ENCODE results near the gene IMPDH2.

The IMPDH2 gene

DNA sequence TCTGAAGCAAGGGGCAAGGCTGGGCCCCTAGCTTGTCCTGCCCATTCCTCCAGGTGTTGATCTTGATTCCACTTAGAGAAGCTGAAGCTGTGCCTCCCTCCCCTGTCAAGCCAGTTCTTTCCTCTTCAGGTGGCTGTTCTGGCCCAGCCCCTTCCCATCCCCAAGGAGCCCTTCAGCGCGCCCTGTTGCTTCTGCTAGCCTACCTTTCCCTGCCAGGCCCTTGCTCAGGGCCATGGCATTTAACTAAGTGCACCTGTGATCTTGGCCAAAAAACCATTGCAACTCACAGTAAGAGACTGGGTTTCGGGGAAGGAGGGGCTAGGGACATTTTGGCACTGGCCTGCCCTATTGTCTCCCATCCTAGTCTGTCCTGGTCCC, 23.9 kb downstream of the IMPDH2 start:
- DNase-seq, result no peak

DNA sequence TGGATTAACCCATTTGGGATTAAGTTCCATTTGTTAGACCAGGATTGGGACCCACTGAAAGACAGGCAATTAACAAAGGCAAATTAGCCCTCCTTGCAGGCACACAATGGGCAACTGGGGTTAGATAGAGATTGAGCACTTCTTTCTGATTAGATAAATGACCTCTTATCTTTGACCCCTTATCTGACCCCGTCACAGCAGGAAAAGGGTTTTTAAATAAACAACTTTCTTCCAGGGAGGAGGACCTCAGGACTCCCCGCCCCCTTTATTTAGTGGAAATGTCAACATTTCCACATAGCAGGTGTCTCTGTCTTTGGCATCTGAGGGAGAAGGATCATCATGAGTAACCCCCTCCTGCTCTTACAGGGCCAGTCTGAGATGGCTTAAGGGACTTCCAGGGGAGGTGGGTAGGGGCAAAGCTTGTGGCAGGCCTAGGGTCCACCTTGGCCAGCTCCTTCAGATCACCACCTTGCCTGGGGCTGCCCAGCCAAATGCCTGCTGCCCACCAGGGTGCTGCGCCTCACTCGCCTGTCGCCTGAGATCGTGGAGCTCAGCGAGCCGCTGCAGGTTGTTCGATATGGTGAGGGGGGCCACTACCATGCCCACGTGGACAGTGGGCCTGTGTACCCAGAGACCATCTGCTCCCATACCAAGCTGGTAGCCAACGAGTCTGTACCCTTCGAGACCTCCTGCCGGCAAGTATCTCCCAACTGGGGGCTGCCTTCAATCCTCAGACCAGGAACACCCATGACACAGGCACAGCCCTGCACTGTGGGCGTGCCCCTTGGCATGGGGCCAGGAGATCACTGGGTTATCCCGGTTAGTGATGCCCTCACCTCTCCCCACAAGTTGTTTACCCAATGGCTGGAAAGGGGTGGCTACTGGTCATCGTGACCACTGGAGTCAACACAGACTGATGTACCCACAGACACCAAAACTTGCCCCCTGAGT, 24.6 kb downstream of the IMPDH2 start:
- no peak for DNase-seq

DNA sequence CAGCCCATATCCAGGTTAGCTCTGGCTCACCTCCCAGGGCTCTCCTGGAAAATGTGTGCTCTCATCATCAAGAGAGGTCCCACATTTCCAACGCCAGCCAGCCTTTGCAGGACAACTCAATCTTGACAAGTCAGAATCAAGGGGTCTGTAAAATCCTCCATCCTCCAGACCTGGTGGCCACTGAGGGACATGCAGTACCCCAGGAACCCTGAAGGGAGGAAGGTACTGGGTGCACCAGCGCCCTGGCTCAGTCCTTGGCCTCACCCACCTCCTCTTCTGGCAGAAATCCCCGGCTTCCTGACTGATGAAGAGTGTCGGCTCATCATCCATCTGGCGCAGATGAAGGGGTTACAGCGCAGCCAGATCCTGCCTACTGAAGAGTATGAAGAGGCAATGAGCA, 28.0 kb downstream of the IMPDH2 start:
- DNase-seq, result no peak

DNA sequence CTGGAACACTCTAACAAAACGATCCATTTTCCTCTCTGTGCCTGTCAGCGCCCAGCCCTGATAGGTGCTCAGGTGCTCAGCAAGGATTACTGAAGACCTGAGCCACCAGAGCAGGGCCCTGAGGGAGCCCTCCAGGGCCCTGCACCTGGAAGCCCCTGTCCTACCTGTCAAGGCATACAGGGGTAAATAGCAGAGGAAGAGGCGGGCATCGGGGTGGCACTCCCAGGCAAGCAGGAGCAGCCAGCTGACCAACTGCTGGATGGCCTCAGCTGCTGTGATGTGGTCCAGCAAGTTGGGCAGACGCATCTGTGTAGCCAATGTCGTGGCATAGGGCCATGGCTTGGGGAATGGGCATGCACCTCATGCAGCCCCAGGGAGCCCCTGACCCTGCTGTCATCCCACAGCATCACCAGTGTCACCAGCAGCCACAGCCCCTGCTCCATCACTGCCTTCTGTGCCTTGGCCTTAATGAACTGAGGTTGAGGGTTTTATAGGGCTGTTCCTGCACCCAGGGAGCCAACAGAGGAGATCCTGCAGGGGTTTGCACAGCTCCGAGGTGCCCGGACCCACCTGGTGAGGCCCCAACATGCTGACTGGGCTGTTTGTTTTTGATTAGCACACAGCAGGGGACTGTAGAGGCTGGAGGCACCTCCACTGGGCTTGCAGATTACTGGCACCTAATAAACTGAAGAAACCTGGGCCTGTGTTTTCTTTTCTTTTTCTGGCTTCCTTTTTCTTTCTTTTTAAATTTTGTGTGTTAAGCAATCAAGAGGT, 29.9 kb downstream of the IMPDH2 start:
- no peak for DNase-seq

DNA sequence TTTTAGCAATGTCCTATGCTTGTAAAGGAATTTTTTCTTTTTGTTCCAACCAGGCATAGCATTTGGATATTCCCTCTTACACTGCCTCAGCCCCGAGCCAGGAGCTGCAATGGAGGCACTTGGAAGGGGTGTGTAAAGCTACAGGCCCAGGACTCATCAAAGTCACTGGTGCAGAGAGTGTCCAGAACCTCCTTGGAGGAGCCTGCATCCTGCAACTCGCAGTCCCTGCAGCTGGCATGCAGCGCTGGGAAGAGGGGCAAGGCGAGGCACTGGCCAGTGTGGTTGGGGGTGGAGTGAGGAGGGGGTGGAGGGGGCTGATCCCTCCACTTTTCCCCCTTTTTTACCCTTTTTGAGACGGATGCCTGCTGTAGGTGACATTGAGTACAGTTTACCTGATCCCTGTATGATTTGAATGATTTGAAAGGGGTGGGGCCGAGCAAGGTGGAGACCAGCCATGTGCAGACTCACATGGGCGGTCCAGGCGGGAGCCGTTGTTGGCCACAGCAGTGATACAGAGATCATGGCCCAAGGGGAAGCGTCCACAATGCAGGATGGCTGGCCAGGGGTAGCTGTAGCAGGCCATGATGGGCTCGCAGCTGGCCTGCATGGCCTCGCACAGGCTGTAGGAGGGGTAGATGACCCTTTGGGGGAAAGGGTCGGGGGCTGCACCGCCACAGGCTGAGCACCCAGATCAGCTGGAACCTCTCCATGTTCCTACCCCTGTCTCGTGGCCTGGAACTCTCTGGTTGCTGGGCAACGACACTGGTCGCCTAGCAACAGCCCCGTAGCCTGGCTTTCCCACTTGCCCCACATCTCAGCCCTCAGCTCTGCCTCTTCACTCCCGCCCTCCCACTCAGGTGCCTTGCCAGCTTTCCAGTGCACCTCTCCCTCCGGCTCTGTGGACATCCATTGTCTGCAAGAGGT, 31.2 kb downstream of the IMPDH2 start:
- DNase-seq, result peak; percentile 95

DNA sequence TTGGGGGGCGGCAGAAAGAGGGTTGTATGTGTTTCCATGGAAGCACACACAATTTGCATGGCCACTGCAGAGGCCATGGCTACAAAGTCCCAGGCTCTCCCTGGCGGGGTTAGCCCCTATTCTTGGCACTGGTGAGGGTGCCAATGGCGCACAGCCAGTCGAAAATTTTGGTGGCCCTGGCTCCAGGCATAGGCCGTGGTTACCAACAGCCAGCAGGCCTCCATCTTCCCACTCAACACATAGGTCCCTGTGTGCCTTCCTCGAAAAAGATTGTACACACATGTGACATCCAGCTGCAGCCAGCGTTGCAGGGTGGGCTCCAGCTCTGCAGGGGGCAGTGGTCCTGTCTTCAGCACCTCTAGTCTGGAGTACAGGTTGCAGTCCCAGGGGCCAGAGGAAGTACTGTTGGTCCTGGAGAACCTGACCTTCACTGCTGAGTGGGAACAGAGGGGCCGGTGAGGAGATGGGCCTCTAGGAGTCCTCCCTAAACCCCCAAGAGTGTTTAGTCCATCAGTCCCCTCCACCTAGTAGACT, 32.0 kb downstream of the IMPDH2 start:
- DNase-seq, result peak; percentile 33

DNA sequence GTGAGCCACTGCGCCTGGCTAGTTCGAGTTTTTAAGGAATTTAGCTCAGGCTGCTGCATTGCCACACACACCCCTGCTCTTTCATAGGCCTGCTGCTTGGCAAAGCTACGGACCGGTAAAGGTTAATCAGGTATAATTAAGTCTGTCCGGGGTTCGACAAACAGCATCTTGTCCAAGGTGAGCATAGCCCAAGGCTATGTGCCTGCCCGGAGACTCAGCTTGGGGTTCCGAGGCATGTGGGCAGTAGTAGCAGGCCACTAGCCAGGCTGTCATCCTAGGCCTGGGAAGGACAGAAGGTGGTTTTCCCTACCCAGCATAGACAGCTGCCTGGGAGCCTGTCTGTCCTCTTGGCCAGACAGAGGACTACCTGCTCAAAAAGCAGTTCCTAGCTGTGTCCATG, 32.6 kb downstream of the IMPDH2 start:
- DNase-seq, result no peak

DNA sequence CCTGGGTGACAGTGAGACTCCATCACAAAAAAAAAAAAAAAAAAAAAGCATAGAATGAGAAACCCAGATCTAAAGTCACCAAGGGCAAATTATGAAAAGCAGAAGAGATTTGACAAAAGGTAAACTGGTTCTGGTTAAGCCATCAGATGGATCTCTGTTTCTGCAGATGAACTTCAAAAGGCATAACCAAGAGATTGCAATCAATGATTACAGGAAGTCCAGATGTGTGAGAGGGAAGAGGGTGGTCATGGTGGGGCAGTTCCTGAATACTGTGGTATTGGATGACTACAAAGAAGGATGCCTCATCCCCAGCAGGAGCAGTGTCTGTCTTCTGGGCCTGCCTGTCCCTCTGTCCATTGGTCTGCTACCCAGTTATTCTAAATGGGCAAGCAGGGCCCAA, 35.4 kb downstream of the IMPDH2 start:
- DNase-seq, result no peak

DNA sequence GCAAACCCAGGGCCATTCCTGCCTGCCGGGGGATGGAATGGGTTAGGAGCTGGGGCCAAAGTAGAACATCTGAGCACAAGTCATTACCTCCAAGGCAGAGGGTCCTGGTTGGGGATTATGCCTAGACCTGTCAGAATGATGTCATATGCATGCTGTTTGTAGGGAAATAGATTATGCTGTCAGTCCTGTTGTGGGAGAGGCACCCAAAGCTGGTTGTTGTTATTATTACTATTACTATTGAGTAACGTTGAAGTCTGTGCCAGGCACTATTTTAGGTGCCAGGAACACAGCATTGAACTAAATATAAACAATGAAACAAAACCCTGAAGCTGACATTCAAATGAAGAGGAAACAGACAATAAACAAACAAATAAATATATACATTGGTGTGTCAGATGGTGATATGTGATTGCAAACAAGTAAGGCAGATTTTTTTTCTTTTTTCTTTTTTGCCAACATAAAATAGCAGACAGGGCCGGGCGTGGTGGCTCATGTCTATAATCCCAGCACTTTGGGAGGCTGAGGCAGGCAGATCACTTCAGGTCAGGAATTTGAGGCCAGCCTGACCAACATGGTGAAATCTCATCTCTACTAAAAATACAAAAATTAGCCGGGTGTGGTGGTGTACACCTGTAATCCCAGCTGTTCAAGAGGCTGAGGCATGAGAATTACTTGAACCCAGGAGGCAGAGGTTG, 37.2 kb downstream of the IMPDH2 start:
- DNase-seq, result no peak

DNA sequence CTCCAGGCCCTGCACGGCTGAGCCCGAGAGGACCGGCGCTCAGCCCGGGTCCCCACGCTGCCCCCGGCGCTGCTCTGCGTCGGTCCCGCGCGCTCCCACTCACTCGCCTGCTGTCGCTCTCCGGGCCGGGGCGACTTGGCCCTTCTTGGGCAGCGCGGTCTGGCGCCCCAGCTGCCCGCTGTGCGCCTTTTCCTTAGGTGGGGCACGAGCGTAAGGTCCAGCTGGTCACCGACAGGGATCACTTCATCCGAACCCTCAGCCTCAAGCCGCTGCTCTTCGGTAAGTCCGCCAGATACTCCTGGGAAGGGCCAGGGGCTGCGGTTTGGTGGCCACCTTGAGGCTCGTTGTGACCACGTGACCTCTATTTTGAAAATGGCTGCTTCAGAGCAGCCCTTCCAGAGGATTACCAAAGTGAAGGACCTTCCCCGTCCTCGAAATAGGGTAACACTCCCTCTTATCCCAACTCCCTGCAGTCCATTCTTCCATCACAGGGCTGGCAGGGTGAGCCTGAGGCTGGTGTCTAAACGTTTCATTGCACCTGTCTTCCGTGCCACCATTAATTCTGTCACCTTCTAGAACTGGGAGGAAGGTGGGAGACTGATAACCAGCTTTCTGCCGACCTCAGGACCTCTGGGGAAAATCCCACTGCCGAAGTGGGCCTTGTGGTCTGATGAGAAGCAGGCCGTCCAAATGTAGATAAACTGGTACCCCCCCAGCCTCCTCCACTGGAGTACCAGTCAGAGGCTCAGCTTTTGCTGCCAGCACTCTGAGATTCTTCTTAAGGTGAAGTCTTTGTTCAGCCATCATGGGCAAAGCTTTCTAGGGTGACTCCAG, 38.3 kb downstream of the IMPDH2 start:
- DNase-seq, result peak; percentile 72

DNA sequence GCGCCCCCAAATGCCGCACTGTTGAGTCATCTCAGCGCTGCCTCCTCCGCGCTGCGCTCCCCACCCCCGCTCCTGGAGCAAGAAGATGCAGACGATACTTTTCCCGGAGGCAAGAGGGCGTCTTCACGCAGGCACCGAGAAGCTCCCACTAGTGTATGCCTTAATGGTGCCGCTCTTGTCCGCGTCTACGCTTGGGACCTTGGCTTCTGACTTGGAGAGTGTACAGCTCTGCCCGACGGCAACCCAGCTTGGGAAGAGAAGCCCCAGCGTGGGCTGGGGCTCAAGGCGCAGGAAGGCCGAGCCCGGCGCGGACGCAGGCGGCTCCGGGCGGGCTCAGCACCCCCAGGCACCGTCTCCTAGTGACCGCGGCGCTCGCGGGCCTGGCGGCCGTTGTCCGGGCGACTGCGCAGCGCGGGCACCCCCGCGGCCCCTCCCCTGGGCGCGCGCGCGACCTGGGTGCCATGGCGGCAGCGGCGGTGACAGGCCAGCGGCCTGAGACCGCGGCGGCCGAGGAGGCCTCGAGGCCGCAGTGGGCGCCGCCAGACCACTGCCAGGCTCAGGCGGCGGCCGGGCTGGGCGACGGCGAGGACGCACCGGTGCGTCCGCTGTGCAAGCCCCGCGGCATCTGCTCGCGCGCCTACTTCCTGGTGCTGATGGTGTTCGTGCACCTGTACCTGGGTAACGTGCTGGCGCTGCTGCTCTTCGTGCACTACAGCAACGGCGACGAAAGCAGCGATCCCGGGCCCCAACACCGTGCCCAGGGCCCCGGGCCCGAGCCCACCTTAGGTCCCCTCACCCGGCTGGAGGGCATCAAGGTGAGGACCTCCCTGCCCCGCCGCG, 39.2 kb downstream of the IMPDH2 start, which contains the start of gene P4HTM:
TSS of gene P4HTM (plus strand) at position 446 of the 840 bp plus-strand sequence. CDS start at position 462, 16 bp downstream.
- peak; percentile 94 for DNase-seq

DNA sequence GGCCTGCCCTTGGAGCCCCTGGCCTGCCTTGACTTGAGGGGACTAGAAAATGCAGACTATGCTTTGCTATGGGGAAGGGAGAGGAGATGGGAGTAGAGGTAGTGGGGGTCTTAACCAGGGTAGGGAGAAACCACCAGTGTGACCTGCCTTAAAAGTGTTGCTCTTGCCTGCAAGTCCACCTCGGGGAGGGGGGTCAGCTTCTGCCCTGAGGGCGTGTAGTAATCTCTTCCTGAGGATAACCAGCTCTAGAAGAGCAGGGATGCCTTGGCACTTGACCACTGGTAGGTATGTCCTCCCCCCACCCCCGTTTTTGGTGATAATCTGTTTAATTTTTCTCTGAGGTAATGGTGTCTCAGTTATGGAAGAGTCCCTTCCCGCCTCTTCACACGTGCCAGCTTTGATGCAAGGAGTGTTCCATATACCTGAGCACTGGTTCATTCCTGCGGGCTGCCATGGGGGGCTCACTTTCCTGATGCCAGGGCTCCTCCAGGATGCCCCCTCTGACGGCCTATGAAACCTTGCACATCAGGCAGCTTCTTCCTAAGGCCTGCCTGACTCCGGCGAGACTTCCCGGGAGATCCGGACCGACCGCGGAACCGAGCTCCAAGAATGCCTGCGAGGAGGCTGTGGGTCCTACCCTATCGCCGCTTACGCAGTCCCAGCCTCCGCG, 39.9 kb downstream of the IMPDH2 start:
- peak; percentile 59 for DNase-seq

DNA sequence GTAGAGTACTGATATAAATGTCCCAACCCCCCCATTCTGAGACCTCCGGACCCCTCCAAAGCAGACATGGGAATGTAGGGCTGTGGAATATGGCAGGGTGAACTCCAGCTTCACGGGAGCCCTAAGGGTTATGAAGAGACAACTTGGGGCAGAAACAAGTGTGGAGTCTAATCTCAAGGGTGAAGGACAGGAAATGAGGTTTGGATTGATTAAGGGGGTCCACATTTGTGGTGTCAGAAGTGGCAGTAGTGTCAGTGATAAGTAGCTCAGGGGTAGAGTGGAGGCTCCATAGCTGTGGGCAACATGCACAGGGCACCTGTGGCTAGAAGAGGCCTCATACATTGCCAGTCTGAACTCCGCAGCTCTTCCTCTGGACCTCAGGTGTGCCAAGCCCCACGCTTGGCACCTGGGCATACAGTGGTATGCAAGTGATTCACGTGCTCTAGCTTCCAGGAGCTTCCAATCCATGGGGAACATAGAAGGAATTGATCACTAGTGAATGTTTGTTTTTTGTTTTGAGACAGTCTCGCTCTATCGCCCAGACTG, 43.3 kb downstream of the IMPDH2 start:
- DNase-seq, result no peak

DNA sequence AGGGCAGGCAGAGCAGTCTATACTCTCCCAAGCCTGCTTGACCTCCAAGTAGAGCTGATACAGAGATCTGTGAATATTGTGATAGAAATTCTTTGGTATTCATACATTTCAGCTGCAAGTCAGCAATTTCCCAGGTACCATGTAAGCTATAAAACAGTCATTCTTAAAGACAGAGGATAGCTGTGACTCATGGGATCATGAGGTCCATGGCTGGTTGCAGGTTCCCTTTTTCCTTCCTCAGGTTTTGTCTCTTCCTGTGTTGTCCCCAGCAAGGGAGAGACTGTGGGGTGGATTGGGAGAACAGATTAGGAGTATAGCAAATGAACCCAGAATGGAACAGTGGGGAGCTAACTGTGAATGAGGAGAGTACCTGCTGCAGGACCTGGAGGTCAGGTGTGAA, 44.5 kb downstream of the IMPDH2 start:
- no peak for DNase-seq

DNA sequence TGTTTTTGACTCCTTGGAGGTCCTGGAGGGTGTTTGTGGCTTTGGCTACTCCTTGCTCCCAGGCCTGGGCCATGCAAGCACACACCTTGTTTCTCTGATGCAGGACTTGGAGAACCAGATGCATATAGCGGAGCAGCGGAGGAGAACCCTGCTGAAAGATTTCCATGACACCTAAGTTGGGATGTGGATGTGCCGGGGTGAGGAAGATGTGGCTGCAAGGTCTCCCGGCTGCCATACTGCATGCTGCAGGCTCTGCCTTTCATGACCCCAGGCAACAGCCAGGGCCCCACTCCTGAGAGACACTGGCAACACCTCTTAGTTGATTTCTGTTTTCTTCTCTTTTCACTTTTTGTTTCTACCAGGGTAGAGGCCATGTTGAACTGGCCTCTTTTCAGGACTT, 46.1 kb downstream of the IMPDH2 start:
- no peak for DNase-seq

DNA sequence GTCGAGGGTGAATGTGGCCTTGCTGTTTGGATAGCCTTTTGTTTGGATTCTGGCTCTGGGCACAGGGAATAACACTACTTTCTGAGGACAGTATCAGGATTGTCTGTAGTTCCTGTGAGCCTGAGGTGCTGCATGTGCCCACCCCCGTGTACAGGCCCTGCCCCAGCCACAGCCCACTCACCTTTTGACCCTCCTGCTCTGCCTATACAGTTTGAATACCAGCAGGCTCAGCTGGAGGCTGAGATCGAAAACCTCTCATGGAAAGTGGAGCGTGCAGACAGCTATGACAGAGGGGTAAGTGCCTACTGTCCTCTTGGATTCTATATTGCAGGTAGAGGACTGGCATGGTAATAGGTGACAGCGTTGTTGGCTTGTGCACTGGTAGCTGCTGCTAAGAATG, 46.5 kb downstream of the IMPDH2 start:
- no peak for DNase-seq

DNA sequence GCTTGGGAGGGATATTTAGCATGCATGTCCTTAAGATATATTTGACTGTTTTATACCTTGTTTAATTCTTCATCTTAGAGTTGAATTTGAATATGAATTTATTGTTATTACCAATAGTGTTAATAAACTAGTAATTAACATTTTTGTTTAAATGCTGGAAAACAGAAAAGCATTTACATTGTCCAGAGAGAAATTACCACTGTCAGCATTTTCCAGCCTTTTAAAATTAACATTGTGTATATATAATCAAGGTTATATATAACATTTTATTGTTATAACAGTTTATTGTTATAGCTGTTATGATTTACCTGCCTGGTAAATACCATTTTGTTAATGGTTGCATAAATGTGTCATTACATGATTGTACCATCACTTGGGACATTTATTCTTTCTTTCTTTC, 47.2 kb downstream of the IMPDH2 start:
- DNase-seq, result no peak

DNA sequence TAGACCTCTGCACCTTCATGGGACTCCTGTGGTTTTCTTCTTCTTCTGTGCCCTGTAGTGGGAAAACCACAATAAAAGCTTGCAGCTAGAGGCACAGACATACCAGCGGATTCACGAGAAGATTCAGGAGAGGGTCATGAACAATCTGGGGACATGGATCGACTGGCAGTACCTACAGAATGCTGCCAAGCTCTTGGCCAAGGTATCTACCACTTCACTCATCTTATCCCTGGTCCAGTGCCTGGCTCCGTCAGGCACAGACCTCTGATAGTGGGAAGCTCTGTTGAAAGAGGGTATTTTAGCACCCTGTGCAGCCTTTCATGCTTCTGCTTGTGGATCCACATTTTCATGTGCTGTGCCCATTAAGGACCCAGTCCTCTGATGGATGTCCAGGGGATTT, 48.9 kb downstream of the IMPDH2 start:
- DNase-seq, result no peak

DNA sequence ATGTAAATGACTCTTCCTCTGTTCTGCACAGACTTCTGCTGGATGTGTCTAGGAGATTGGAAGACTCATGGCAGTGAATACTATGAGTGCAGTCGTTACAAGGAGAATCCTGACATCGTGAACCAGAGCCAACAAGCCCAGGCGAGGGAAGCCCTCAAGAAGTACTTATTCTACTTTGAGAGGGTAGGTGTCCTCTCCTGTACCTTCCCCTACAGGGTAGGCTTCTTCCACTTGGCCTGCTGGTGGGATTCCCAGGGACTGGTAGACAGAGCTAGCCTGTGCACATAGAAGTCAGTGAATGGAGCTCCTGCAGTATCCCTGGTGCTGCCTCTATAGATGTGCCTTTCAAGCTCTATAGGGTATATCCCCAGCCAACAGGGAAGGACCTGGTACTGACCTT, 49.7 kb downstream of the IMPDH2 start:
- DNase-seq, result no peak
